Measurements from ENCODE around the gene PROKR2.

DNA sequence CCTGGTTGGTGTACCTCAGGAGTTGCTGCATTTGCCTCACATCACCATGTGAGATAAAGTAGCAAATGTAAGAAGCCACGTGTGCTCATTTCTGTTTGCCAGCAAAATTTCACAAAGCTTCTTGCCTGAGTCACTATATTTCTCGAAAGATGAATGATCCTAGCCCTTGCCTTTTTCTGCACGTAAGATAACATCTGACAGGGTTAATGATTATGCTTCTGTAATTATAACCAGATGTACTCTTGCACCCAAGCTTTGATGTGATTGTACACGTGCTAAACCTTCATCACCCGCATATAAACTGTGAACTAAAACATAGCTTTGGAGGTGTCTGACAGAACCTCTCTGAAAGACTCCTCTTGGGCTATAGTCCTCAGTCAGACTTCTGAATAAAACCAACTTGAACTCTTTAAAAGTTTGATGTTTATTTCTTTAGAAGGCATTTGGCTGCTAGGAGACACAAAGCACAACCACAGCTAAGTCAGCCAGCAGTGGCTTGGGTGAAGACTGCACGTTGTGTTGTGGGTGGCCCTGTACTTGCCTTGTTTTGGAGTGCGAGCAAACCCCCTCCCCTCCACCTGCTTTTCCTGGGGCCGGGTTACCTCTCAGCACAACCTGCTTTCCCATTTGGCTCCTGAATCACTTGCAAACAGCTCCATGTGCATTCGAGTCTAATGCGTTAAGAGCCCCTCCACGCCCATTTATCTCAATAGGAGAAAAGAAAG is 19.3 kb downstream of the PROKR2 start:
- TF ChIP-seq, protein P1, sequence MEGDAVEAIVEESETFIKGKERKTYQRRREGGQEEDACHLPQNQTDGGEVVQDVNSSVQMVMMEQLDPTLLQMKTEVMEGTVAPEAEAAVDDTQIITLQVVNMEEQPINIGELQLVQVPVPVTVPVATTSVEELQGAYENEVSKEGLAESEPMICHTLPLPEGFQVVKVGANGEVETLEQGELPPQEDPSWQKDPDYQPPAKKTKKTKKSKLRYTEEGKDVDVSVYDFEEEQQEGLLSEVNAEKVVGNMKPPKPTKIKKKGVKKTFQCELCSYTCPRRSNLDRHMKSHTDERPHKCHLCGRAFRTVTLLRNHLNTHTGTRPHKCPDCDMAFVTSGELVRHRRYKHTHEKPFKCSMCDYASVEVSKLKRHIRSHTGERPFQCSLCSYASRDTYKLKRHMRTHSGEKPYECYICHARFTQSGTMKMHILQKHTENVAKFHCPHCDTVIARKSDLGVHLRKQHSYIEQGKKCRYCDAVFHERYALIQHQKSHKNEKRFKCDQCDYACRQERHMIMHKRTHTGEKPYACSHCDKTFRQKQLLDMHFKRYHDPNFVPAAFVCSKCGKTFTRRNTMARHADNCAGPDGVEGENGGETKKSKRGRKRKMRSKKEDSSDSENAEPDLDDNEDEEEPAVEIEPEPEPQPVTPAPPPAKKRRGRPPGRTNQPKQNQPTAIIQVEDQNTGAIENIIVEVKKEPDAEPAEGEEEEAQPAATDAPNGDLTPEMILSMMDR (conservative IDR thresholded peaks at IDR 0.05 in 1 of 2, IDR thresholded peaks at IDR 0.05 in 1 of 2; ENCODE audit: low read depth in 1 of 2, low read length in 2 of 2): no peak
- no peak for TF ChIP-seq EZH2 (IDR thresholded peaks at IDR 0.05; ENCODE audit: low read length, missing control alignments)

Measured in fibroblast of lung (primary cell).